A549 treated with Hydrocortisone at 1 μM for 4 hours (cell line): ENCODE data around the gene RNF151. TPM values are rescaled to one million over a fixed set of nuclear protein-coding genes. Genes with fewer than 3 reads are reported as not detected.

ENCODE experiments used
- total RNA-seq: library from RNA; stranded (reverse); fragments of 200-300 nt; extraction: Qiagen RNA extraction; gene quantifications from 5 replicates; pipeline ENCODE4 v1.2.3, GENCODE V29; 2022

Gene RNF151, protein sequence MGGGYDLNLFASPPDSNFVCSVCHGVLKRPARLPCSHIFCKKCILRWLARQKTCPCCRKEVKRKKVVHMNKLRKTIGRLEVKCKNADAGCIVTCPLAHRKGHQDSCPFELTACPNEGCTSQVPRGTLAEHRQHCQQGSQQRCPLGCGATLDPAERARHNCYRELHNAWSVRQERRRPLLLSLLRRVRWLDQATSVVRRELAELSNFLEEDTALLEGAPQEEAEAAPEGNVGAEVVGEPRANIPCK
- total RNA-seq: 0.14 TPM in 1 of 5 replicates, not detected in the others

DNA sequence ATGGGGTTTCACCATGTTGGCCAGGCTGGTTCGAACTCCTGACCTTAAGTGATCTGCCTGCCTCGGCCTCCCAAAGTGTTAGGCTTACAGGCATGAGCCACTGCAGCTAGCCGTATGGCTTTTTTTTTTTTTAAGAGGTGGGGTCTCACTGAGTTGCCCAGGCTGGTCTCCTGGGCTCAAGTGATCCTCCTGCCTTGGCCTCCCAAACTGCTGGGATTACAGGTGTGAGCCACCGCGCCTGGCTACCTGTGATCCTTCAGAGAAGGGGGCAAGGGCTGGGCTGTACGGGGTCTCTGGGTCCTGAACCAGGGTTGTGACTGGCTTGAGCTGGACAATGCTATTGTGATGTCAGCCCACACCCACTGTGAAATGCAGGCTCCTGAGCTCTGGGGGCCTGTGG is at the start of gene RNF151:
Gene RNF151, plus strand, starts transcription at position 397 of the 400 bp plus-strand sequence. CDS start 26 bp downstream, outside the sequence.

DNA sequence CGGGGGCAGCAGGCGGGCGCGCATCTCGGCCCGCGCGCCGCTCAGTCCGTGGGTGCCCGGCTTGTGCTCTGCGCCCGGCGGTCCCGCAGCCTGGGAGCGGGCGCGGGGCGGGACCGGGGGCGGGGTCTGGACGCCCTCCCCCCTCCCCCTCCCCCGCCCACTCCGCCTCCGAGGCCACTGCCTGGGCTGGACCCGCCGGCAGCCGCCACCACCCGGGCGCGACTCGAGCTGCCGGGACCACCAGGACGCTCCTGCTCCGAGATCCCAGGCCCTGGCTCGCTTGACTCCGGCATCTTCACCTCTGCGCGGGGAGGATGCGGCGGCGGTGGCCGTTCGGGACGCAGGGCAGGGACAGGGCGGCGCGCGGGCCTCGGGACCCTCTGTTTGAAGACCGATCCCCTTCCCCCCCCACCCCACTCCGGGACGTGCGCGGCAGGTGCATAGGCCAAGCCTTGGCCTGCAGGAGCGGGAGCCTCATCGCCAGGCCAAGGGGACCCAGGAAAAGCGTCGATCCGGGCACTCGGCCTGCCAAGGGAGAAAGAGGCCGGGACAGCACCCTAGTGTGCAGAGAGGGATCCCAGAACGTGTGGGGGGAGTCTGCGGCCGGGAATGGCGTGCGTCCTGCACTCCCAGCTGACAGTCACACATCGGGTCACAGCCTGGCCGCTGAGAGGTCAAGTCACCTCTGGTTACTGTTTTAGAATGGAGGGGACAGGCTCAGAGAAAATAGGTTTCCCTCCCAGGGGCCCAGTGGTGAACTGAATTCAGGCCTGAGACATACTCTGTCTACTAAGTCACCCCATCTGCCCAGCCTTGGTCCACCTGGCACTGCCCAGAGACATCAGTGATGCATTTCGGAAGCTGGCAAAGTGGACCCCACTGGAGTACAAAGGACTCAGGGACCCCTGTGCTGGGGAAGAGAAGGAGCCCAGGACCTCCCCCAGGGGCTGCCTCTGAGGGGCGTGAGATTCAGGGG is 48.0 kb upstream of the RNF151 start, which contains the start of gene HS3ST6:
Gene HS3ST6, minus strand, starts transcription at position 65 of the 976 bp plus-strand sequence. CDS start 92 bp downstream, outside the sequence.

GRCh38 chr16:1942810-1943726 is 23.6 kb upstream of the RNF151 start, which contains the start of gene MSRB1:
Gene MSRB1 (minus strand): TSS chr16:1943199. CDS start chr16:1943156, 43 bp downstream.

GRCh38 chr16:1959269-1960039 is 7.2 kb upstream of the RNF151 start, which contains the start of gene NDUFB10:
Gene NDUFB10 (plus strand): TSS chr16:1959538. CDS start chr16:1959625, 87 bp downstream.

GRCh38 chr16:1964506-1965395 is 1.9 kb upstream of the RNF151 start, which contains the start of gene RPS2:
Gene RPS2 (minus strand): TSS chr16:1964826. CDS start chr16:1964625, 201 bp downstream.

DNA sequence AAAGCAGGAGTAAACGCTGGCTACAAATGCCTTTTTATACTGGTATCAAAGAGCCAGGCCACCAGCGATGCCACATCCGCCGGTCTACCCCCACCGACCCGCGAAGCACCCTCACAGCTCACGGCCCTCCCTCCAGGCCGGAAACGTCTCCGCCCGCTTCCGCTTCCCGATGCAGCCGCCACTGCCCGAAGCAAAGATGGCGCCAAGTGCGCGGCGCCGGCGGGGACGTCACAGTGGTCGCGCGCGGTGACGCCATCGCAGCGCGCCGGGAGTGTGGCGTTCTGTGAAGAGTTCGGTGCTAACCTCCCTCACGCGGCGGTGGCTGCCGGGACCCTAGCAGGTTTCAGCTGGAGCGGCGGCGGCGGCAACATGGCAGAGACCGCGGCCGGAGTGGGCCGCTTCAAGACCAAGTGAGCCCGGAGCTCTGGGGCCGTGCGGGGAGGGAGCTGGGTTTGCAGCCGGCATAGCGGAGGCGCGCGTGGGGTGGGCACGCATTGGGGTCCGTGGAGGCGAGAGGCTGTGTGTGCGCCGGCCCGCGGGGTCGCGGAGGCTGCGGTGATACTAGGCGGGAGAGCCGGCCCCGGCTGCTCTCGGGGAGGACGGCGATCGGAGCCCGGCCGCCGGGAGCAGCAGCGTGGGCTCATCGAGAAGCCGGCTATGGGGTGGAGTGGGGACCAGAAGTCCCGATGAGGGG is 5.3 kb downstream of the RNF151 start, which contains the start of gene TBL3:
Gene TBL3, plus strand, starts transcription at position 258 of the 694 bp plus-strand sequence. Its CDS starts 112 bp downstream, at position 370.

GRCh38 chr16:1981398-1981836 is 14.8 kb downstream of the RNF151 start, which contains the start of gene NOXO1:
Gene NOXO1 (minus strand): TSS chr16:1981469. CDS start chr16:1981179, 290 bp downstream.

DNA sequence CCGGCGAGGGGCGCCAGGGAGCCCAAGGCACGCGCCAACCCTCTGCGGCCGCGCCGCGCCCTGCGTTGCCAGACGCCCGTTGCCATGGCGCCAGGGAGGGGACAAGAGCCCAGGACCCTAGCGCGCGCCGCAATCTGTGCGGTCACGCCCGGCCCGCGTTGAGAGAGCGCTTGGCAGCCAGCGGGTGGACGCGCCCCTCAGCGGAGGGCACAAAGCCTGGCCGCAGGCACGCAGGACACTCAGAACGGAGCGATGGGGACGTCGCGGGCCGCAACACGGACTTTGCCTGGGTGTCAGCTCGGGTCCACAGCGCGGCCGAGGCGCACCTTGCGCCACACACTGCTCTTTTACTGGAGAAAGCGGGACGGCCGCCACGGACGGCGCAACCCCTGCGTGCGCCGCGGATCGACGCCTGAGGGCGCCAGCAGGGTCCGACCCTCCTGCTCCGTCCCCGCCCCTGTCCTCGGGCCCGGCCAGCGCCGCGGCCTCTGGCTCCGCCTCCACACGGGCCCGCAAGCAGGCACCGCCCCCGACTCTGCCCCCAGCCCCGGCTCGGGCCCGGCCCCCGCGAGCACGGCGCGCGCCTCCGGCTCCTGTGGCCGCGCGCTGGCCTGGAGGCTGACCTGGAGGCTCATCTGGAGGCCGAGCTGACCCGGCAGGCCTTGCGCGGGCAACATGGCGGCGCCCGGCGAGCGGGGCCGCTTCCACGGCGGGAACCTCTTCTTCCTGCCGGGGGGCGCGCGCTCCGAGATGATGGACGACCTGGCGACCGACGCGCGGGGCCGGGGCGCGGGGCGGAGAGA is 17.1 kb downstream of the RNF151 start, which contains the start of gene GFER:
Gene GFER, plus strand, starts transcription at position 650 of the 803 bp plus-strand sequence. Its CDS starts 26 bp downstream, at position 676.

DNA sequence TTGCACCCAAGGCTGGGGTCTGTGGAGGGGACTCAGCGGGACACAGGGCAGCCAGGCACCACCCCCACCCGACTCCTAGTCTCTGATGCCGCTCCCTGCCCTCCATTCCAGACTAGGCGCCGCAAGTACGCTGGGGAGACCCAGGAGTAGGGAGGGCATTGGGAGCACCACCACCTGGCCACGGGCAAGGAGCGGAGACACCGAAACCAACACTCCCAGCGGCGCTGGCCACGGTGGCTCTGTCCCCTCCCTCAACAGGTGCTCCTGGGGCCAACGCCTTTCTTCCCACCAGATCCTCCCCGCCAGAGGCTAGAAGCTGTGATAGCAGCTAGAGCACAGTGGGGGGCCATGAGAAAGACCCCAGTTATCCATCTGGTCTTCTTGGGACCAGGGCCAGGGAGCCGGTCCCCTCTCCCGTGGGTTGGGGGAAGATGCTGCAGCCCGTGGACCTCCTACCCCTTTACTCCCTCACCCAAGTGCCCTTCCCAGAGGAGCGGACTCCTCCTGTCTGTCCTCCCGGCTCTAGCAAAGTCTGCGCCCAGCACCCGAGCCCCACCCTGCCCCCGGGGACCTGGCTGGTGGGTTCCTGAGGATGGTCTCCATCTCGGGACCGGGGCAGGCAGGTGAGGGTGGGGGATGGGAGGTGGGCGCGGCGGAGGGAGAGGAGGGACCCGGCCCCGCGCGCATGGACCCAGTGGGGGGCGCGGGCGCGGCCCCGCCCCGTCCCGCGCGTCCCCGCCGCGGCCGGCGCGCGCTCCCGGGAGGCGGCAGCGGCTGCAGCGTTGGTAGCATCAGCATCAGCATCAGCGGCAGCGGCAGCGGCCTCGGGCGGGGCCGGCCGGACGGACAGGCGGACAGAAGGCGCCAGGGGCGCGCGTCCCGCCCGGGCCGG is 22.8 kb downstream of the RNF151 start, which contains the start of gene SYNGR3:
Gene SYNGR3, plus strand, starts transcription at position 762 of the 892 bp plus-strand sequence. CDS start 133 bp downstream, outside the sequence.

DNA sequence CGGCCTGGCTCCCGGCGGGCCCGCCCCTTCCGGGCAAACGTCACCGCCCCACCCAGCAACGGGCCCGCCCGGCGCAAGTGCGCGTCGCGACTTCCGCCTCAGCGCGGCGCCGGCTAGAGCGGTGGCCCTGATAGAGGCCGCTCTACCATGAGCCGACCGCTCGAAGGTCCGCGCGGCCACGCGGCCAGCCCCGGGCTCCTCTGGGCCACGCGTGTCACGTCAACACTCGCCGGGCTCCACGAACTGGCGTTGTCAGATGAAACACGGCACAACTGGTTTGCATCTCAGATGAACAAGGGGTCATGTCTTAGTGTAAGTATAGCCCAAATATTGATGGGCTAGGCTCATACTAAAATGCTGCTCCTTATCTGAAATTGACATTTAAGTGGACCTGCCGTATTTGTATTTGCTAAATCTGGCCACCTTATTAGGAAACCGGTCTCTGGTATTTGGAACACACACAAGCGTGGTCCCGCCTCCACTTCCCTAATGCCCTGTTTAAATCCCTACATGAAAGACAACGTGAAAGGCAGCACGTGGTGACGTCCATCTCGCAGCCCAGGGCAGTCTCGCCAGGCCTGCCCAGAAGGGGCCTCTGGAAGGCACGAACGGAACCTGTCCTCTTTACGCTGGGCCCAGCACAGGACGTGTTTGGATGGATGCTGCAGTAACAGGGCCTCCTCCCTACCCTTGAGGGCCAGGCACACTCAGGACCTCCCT is 43.3 kb downstream of the RNF151 start, which contains the start of gene ZNF598:
Gene ZNF598, minus strand, starts transcription at position 31 of the 720 bp plus-strand sequence.

Other genes with a start within 250 kb of the RNF151 start
- gene NME3, start 195.3 kb upstream of the RNF151 start, total RNA-seq: 26.6 to 61.2 TPM (median 60.2 TPM) in 5 replicates
- 7.3 to 10.3 TPM (median 10.0 TPM) in 5 replicates for gene EME2, start 194.0 kb upstream of the RNF151 start, total RNA-seq
- 152 to 264 TPM (median 244 TPM) in 5 replicates for gene MRPS34, start 193.7 kb upstream of the RNF151 start, total RNA-seq
- 17.7 to 28.2 TPM (median 24.7 TPM) in 5 replicates for gene SPSB3, start 184.3 kb upstream of the RNF151 start, total RNA-seq
- 57.8 to 83.0 TPM (median 82.4 TPM) in 5 replicates for gene NUBP2, start 183.9 kb upstream of the RNF151 start, total RNA-seq
- gene IGFALS, start 173.2 kb upstream of the RNF151 start, total RNA-seq: 0.06 to 0.21 TPM (median 0.10 TPM) in 4 of 5 replicates, not detected in the other
- gene HAGH, start 140.0 kb upstream of the RNF151 start, total RNA-seq: 60.7 to 69.0 TPM (median 64.0 TPM) in 5 replicates
- 45.5 to 52.7 TPM (median 47.8 TPM) in 5 replicates for gene FAHD1, start 139.7 kb upstream of the RNF151 start, total RNA-seq
- gene MEIOB, start 94.7 kb upstream of the RNF151 start, total RNA-seq: 1.1 to 1.6 TPM (median 1.3 TPM) in 5 replicates
- gene HS3ST6, start 48.4 kb upstream of the RNF151 start, total RNA-seq: 0.83 to 2.1 TPM (median 1.8 TPM) in 5 replicates
- gene MSRB1, start 23.7 kb upstream of the RNF151 start, total RNA-seq: 33.7 to 43.6 TPM (median 40.0 TPM) in 5 replicates
- gene RPL3L, start 12.2 kb upstream of the RNF151 start, total RNA-seq: 0.10 TPM in 1 of 5 replicates, not detected in the others
- 245 to 283 TPM (median 249 TPM) in 5 replicates for gene NDUFB10, start 7.3 kb upstream of the RNF151 start, total RNA-seq
- 3,439 to 5,329 TPM (median 5,152 TPM) in 5 replicates for gene RPS2, start 2.0 kb upstream of the RNF151 start, total RNA-seq
- gene TBL3, start 5.2 kb downstream of the RNF151 start, total RNA-seq: 32.4 to 40.8 TPM (median 37.5 TPM) in 5 replicates
- 0.17 to 0.29 TPM (median 0.20 TPM) in 5 replicates for gene NOXO1, start 14.6 kb downstream of the RNF151 start, total RNA-seq
- gene GFER, start 17.3 kb downstream of the RNF151 start, total RNA-seq: 25.6 to 46.4 TPM (median 39.9 TPM) in 5 replicates
- gene SYNGR3, start 23.1 kb downstream of the RNF151 start, total RNA-seq: 5.7 to 8.9 TPM (median 7.9 TPM) in 5 replicates
- gene ZNF598, start 43.0 kb downstream of the RNF151 start, total RNA-seq: 53.2 to 59.8 TPM (median 55.6 TPM) in 5 replicates
- gene NPW, start 52.9 kb downstream of the RNF151 start, total RNA-seq: 0.40 to 1.3 TPM (median 0.85 TPM) in 5 replicates
- gene NHERF2, start 60.0 kb downstream of the RNF151 start, total RNA-seq: 49.8 to 63.3 TPM (median 62.7 TPM) in 5 replicates
- gene NTHL1, start 81.0 kb downstream of the RNF151 start, total RNA-seq: 37.0 to 48.3 TPM (median 45.0 TPM) in 5 replicates
- 33.2 to 41.6 TPM (median 39.4 TPM) in 5 replicates for gene TSC2, start 81.1 kb downstream of the RNF151 start, total RNA-seq
- 42.8 to 51.1 TPM (median 46.6 TPM) in 5 replicates for gene PKD1, start 169.0 kb downstream of the RNF151 start, total RNA-seq
- 2.5 to 4.5 TPM (median 3.5 TPM) in 5 replicates for gene RAB26, start 181.8 kb downstream of the RNF151 start, total RNA-seq
- gene TRAF7, start 188.9 kb downstream of the RNF151 start, total RNA-seq: 43.6 to 52.2 TPM (median 48.9 TPM) in 5 replicates
- 0.36 to 1.3 TPM (median 0.64 TPM) in 5 replicates for gene CASKIN1, start 229.7 kb downstream of the RNF151 start, total RNA-seq
- gene MLST8, start 238.6 kb downstream of the RNF151 start, total RNA-seq: 40.9 to 53.8 TPM (median 47.3 TPM) in 5 replicates
- gene BRICD5, start 244.0 kb downstream of the RNF151 start, total RNA-seq: 3.7 to 4.9 TPM (median 4.6 TPM) in 5 replicates
- gene PGP, start 248.0 kb downstream of the RNF151 start, total RNA-seq: 14.8 to 33.1 TPM (median 32.4 TPM) in 5 replicates